ENCODE data around the gene CHKA.

GRCh38 chr11:68128682-68129327 lies 7.6 kb upstream of the CHKA start:
- TF ChIP-seq CTCF (IDR thresholded peaks at IDR 0.05; ENCODE audit: low read length) (no peak), EZH2 (optimal IDR thresholded peaks at IDR 0.05; ENCODE audit: low read depth, low read length) (no peak), EZH2phosphoT487 (IDR thresholded peaks at IDR 0.05; ENCODE audit: low read length) (no peak)

Data from MM.1S (cell line).